NCI-H187 (cell line): ENCODE results near the gene PRIM2.
"Not testable (repeated sequence)": the region's sequence is repeated elsewhere in the genome, so short reads cannot be mapped to it uniquely, and the experiment has no call there.

Source experiments
- DNase-seq, 2 experiments: peaks; one replicate each; lab custom pipeline; 2025; lab: John Stamatoyannopoulos, UW

PRIM2 gene

GRCh38 chr6:57610612-57611011 is 293.2 kb downstream of the PRIM2 start:
- not testable (repeated sequence) for DNase-seq

GRCh38 chr6:57618959-57619358 is 301.5 kb downstream of the PRIM2 start:
- DNase-seq: not testable (repeated sequence)

- not testable (repeated sequence) for DNase-seq
These were observed 314.3 kb downstream of the PRIM2 start for GRCh38 chr6:57631773-57632172.

- not testable (repeated sequence) for DNase-seq
These were observed 341.1 kb downstream of the PRIM2 start for GRCh38 chr6:57658526-57658925.

GRCh38 chr6:57659794-57660193 is 342.4 kb downstream of the PRIM2 start:
- DNase-seq: not testable (repeated sequence)

- DNase-seq: not testable (repeated sequence)
These were observed 343.5 kb downstream of the PRIM2 start for GRCh38 chr6:57660940-57661339.

GRCh38 chr6:57668108-57668507 is 350.7 kb downstream of the PRIM2 start:
- not testable (repeated sequence) for DNase-seq

GRCh38 chr6:57671237-57671636 is 353.8 kb downstream of the PRIM2 start:
- DNase-seq: not testable (repeated sequence)

- DNase-seq: not testable (repeated sequence)
These were observed 354.7 kb downstream of the PRIM2 start for GRCh38 chr6:57671937-57672627.

- DNase-seq: not testable (repeated sequence)
These were observed 355.9 kb downstream of the PRIM2 start for GRCh38 chr6:57673281-57673680.

- not testable (repeated sequence) for DNase-seq
These were observed 358.0 kb downstream of the PRIM2 start for GRCh38 chr6:57675386-57675785.

- not testable (repeated sequence) for DNase-seq
These were observed 379.0 kb downstream of the PRIM2 start for GRCh38 chr6:57696382-57696781.
